ENCODE measurements around the gene GJB3. TPM values are rescaled to one million over a fixed set of nuclear protein-coding genes. Genes with fewer than 3 reads are reported as not detected.

GJB3 gene
- total and polyA plus RNA-seq, 2 of the 13 experiments (the other 11 are each of a cell fraction or from before 2014, with no cell fraction given): not detected

GRCh38 chr1:34781844-34782391, 904 bp downstream of the GJB3 start:
- no peak overlapping the region for H3K4me3 ChIP-seq (replicated peaks in 1 of 3; ENCODE audit: insufficient read depth in 1 of 3, low read depth in 2 of 3, low read length in 3 of 3)
- no peaks in the 10 kb centered on the region for H3K4me1 ChIP-seq (ENCODE audit: insufficient read depth, low read length)
- BruUV-seq (replicated peaks): no TSS peak
- in situ Hi-C loops (cut with HindIII; ENCODE audit: extremely low pct_ligation_motif_present, low pct_unique_long_range_greater_than_20kb): no loop called here
- H3K9me3 ChIP-seq (ENCODE audit: low read length): no peaks in the 10 kb centered on the region
- WGBS (ENCODE audit: low lambda C conversion rate): 37% methylated on average over 9 of the region's 18 CpGs
- DNase-seq (ENCODE audit: low spot score): no peak
- peaks cover 10 to 32% of the 10 kb centered on the region in 2 experiments; a peak in 3 of 5 replicates for H3K27me3 ChIP-seq (ENCODE audit: control insufficient read depth in 1 of 2, insufficient read depth in 2 of 2, low read length in 2 of 2)
- ChIA-PET POLR2A (no interaction called here), CTCF (ENCODE audit: low intra/inter-chr PET ratio, low total read pairs) (no interaction called here)
- no peaks in the 10 kb centered on the region for H3K36me3 ChIP-seq (replicated peaks in 1 of 2; ENCODE audit: control insufficient read depth in 1 of 2, insufficient read depth in 2 of 2, low read length in 2 of 2)
- H4K20me1 ChIP-seq (ENCODE audit: insufficient read depth, low read length): no peaks in the 10 kb centered on the region
- no peak overlapping the region for H3K9ac ChIP-seq (ENCODE audit: insufficient read depth, low read depth, low read length)
- ATAC-seq: peak; percentile 31; the same call in 2 of the 3 replicates
- no peaks in the 10 kb centered on the region for H3K79me2 ChIP-seq (ENCODE audit: insufficient read depth, low read length)
- no peak overlapping the region for H2AFZ ChIP-seq (ENCODE audit: low read length)
- no peak for FAIRE-seq
- H3K27ac ChIP-seq (ENCODE audit: extremely low read length, insufficient read depth, low read length): no peak overlapping the region
- no peak overlapping the region for H3K4me2 ChIP-seq (ENCODE audit: low read depth, low read length)
- intact Hi-C loops (cut with micrococcal nuclease; ENCODE audit: unreplicated experiment): no loop called here
- no peak for TF ChIP-seq KLF11 (CRISPR knock-in tag; IDR thresholded peaks at IDR 0.05)
- no peak for TF ChIP-seq ZXDC (CRISPR knock-in tag; IDR thresholded peaks at IDR 0.05)
- TF ChIP-seq HOXA9 (CRISPR knock-in tag; IDR thresholded peaks at IDR 0.05; ENCODE audit: borderline replicate concordance): no peak
- TF ChIP-seq ARID5B (CRISPR knock-in tag; IDR thresholded peaks at IDR 0.05): no peak
- no peak for TF ChIP-seq RFXANK (CRISPR knock-in tag; IDR thresholded peaks at IDR 0.05)
- TF ChIP-seq ZNF563 (CRISPR knock-in tag; IDR thresholded peaks at IDR 0.05): no peak
- no peak for TF ChIP-seq POGK (CRISPR knock-in tag; conservative IDR thresholded peaks at IDR 0.05)
- TF ChIP-seq RFX1 (IDR thresholded peaks at IDR 0.05): no peak
- no peak for TF ChIP-seq ZHX2 (IDR thresholded peaks at IDR 0.05; ENCODE audit: low read depth)
- TF ChIP-seq ZHX2 (CRISPR knock-in tag; IDR thresholded peaks at IDR 0.05; ENCODE audit: borderline replicate concordance): no peak
